Activated CD4-positive, alpha-beta T cell treated with anti-CD3 and anti-CD28 coated beads for 24 hours (primary cell): Measurements from ENCODE around the gene FAM193A.
"Not testable (repeated sequence)": the region's sequence is repeated elsewhere in the genome, so short reads cannot be mapped to it uniquely, and the experiment has no call there.

Source experiments
- DNase-seq, 2 donors: peaks; one replicate each; pipeline ENCODE4 v3.0.0-alpha.2; 2020; ENCODE audit warnings: low read depth in 2 of 2

FAM193A gene

DNA sequence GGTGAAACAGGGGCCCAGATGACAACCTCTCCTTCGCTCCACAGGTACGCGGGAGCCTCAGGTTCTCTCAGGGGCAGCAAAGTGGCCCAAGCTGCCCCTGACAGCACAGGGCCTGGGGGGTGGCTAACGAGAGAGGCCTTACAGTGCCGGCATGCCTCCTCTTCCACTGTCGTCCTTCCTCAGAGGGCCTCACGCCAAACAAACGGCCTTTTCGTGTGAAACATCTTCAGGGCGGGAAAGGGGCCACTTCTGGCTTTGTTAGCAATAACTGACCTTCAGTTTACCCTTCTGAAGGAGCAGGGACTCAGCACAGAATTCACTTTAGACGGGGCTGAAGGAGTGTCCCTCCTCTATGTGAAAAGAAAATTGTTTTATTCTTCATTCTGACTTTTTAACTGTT, 21.5 kb upstream of the FAM193A start:
- DNase-seq = not testable (repeated sequence)

- no peak for DNase-seq
Observed at GRCh38 chr4:2515830-2516550, 20.5 kb upstream of the FAM193A start.

- no peak for DNase-seq
Observed at GRCh38 chr4:2516635-2517034, 19.8 kb upstream of the FAM193A start.

DNA sequence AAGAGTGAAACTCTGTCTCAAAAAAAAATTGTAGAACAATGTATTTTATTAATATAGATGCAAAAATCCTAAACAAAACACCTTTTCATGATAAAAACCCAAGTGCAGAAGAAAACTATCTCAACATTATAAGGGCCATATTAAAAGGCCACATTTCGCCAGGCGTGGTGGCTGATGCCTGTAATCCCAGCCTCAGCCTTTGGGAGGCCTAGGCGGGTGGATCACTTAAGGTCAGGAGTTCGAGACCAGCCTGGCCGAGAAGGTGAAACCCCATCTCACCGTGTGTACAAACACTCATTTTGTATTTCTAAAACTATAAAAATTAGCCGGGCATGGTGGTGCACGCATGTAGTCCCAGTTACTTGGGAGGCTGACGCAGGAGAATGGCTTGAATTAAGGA, 9.9 kb upstream of the FAM193A start:
- DNase-seq = no peak

GRCh38 chr4:2534904-2535375, 1.5 kb upstream of the FAM193A start:
- no peak for DNase-seq

- peak; percentile 21 to 24 for DNase-seq
Observed at GRCh38 chr4:2535376-2536192, 863 bp upstream of the FAM193A start.

DNA sequence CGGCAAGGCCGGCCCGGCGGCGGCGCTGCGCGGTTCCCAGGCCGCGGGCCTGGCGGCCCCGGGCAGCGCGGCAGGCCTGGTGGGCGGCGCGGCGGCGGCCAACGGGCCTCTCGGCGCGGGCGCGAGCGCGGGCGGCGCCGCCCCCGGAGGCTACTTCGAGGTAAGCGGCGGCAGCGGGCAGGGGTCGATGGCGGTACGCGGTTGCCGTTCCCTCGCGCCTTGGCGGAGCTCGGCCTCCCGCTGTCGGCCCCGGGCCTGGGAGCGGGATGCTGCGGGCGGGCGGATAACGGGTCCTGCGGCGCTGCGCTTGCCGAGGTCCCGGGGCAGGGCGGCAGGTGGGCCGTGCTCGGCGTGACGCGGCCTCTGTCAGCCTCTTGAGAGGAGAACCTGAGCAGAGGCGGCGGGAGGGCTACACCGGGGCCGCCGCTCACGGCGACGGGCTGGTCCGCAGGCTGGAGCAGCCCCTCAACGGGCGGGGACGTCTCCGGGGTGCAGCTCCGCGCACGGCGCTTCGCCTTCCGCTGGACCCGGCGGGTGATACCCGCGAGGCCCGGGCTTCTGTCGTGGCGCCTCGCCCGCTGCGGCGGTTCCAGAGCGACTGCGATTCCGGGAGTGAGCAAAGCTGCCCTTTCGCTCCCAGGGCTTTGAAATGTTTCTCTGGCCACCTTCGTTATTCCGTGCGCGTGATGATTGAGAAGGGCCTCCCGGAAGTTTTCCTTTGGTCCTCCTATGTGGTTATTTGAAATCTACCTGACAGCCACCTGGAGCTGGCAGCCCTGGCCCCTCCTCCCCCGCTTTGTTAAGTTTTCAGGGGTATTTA, 774 bp downstream of the FAM193A start:
- DNase-seq = peak; percentile 23 to 31

DNA sequence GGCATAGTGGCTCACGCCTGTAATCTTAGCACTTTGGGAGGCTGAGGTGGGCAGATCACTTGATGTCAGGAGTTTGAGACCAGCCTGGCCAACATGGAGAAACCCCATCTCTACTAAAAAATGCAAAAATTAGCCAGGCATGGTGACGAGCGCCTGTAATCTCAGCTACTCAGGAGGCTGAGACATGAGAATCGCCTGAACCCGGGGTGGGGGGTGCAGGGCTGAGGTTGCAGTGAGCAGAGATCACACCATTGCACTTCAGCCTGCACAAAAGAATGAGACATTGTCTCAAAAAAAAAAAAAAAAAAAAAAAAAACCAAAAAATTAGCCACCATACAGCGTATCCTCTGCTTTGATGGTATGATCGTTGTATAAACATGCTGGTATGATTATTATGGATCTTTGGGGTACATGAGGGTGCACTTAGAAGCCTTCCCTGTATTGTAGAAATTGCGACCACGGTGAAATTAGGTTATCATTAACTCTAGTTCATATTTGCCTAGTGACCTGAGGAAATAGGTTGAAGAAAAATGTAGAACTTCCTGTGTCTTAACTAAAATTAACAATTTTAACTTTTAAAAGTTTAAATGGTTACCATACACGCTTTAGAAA, 7.2 kb downstream of the FAM193A start:
- not testable (repeated sequence) for DNase-seq

GRCh38 chr4:2545321-2546013, 9.0 kb downstream of the FAM193A start:
- DNase-seq = no peak

- DNase-seq = no peak
Observed at GRCh38 chr4:2546286-2546823, 9.9 kb downstream of the FAM193A start.

DNA sequence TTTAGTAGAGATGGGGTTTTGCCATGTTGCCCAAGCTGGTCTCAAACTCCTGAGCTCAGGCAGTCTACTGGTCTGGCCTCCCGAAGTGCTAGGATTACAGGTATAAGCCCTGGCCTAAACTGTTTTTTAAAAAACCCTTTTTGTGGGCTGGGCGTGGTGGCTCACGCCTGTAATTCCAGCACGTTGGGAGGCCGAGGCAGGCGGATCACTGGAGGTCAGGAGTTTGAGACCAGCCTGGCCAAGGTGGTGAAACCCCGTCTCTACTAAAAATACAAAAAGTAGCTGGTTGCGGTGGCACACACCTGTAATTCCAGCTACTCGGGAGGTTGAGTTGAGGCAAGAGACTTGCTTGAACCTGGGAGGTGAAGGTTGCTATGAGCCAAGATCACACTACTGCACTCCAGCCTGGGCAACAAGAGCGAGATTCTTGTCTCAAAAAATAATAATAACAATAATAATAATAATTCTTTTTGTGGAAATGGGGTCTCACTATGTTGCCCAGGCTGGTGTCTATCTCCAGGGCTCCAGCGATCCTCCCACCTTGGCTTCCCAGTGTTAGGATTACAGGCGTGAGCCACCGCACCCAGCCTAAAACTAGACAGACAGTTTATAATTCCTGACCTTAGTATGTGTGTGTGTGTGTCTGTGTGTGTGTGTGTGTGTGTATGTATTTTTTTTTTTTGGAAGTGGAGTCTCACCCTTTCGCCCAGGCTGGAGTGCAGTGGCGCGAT, 10.7 kb downstream of the FAM193A start:
- DNase-seq = not testable (repeated sequence)

- no peak for DNase-seq
Observed at GRCh38 chr4:2551118-2551517, 14.7 kb downstream of the FAM193A start.

DNA sequence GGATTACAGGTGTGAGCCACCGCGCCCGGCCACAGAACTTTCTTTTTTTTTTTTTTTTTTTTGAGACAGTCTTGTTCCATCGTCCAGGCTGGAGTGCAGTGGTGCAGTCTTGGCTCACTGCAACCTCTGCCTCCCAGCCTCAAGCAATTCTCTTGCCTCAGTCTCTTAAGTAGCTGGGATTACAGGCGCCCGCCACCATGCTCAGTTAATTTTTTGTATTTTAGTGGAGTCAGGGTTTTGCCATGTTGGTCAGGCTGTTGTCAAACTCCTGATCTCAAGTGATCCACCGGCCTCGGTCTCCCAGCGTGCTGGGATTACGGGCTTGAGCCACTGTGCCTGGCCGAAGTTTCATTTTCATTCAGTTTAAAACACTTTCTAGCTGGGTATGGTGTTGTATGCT, 16.4 kb downstream of the FAM193A start:
- no peak for DNase-seq

- DNase-seq = no peak
Observed at GRCh38 chr4:2558301-2558700, 21.9 kb downstream of the FAM193A start.

GRCh38 chr4:2560167-2560566, 23.7 kb downstream of the FAM193A start:
- no peak for DNase-seq

DNA sequence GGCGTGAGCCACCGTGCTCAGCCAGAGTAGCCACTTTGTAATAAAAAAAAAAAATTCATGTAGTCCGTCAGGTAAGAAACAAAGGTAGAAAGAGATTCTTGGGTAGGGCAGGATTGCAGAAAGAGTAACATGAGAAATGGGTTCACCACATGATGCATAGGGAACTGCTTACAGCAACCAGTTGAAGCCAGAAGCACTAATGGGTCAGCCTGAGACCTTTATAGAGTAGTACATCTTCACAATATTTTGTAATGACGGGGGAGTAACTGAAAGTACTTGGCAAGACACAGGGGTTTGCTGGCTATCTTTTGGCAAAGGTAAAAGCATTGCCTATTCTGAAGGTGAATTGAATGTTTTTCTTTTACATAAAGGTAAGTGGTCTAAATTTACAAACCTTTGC, 29.1 kb downstream of the FAM193A start:
- no peak for DNase-seq

DNA sequence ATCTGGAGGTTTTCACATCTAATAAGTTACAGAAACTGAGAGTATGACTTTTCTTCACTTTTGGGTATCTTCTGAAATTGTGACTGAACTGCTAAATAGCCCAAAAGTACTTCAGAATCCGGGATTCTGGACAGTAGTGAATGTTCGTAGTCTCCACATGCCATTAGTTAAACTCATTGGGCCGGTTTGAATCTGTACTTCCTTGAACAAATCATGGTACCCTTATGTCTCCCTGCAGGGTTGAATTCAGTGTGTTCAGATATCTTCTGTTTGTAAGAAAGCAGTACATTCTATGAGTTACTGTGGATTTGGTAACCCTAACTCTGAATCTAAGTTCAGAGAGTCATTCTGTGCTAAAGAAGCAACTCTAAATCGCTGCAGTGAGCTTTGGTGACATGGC, 33.6 kb downstream of the FAM193A start:
- DNase-seq = no peak

GRCh38 chr4:2570551-2571222, 34.2 kb downstream of the FAM193A start:
- DNase-seq = peak; percentile 22 to 33

DNA sequence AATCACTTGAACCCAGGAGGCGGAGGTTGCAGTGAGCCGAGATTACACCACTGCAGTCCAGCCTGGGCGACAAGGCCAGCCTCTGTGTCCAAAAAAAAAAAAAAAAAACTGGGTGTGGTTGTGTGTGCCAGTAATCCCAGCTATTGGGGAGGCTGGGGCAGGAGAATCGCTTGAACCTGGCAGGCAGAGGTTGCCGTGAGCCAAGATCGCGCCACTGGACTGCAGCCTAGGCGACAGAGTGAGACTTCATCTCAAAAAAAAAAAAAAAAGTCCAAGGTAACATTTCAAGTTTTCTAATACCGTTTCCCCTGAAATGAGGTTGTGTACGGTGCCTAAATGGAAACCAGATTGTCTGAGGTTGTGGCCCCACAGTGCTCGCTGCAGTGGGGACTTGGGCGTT, 35.6 kb downstream of the FAM193A start:
- DNase-seq = no peak

- no peak for DNase-seq
Observed at GRCh38 chr4:2572866-2573265, 36.4 kb downstream of the FAM193A start.
